ENCODE data around the gene SORBS1. TPM values are rescaled to one million over a fixed set of nuclear protein-coding genes. Genes with fewer than 3 reads are reported as not detected.

The SORBS1 gene
- total and polyA plus RNA-seq, 9 of the 15 experiments (the other 6 are each of a cell fraction or from before 2014, with no cell fraction given), result 2.0 to 13.3 (median 6.5) TPM

DNA sequence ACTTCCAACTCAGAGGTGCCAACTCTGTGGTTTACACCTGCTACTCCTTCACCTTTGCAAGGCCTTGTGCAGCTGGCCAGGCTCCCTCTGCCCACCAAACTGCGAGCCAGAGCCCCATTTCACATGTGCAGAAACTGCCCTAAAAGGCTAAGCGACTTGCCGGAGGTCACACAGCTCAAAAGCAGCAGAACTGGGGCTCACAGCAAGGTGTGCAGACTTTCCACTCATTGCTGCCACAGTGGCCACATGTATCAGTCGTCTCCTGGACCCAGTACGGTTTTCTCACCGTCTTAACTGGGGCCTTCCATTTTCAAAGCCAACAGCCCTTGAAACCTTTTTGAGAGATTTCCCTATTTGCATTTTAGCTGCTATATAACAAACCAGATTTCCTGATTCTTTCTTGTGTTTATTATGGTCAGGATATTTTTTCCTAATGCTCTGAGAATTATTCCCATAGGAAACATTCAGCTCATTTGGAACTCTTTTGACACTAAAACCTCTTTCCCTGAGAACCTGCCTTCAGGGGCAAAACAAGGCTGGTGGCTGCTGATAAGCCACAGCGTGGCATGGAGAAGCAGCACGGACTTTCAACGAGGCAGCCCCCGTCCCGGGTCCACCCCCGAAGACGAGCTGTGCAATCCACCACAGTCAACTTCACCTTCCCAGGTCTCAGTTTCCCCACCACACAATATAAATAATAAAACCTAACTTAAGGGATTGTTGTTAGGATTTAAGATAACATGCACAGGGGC, 29.9 kb downstream of the SORBS1 start (continued):
- no peak for TF ChIP-seq RBM17 (IDR thresholded peaks at IDR 0.05; ENCODE audit: borderline replicate concordance, low read depth, low read length)
- TF ChIP-seq TAL1 (IDR thresholded peaks at IDR 0.05), result peak; percentile 58
- peak; percentile 5 for TF ChIP-seq CXXC5 (CRISPR knock-in tag; IDR thresholded peaks at IDR 0.05)
- TF ChIP-seq, protein P1, sequence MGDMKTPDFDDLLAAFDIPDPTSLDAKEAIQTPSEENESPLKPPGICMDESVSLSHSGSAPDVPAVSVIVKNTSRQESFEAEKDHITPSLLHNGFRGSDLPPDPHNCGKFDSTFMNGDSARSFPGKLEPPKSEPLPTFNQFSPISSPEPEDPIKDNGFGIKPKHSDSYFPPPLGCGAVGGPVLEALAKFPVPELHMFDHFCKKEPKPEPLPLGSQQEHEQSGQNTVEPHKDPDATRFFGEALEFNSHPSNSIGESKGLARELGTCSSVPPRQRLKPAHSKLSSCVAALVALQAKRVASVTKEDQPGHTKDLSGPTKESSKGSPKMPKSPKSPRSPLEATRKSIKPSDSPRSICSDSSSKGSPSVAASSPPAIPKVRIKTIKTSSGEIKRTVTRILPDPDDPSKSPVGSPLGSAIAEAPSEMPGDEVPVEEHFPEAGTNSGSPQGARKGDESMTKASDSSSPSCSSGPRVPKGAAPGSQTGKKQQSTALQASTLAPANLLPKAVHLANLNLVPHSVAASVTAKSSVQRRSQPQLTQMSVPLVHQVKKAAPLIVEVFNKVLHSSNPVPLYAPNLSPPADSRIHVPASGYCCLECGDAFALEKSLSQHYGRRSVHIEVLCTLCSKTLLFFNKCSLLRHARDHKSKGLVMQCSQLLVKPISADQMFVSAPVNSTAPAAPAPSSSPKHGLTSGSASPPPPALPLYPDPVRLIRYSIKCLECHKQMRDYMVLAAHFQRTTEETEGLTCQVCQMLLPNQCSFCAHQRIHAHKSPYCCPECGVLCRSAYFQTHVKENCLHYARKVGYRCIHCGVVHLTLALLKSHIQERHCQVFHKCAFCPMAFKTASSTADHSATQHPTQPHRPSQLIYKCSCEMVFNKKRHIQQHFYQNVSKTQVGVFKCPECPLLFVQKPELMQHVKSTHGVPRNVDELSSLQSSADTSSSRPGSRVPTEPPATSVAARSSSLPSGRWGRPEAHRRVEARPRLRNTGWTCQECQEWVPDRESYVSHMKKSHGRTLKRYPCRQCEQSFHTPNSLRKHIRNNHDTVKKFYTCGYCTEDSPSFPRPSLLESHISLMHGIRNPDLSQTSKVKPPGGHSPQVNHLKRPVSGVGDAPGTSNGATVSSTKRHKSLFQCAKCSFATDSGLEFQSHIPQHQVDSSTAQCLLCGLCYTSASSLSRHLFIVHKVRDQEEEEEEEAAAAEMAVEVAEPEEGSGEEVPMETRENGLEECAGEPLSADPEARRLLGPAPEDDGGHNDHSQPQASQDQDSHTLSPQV (IDR thresholded peaks at IDR 0.05), result peak; percentile 51
- TF ChIP-seq CBFA2T3 (IDR thresholded peaks at IDR 0.05), result peak; percentile 61
- 0 out of 2 replicates have a peak, but pooled peaks have one; percentile 5 for TF ChIP-seq L3MBTL2 (IDR thresholded peaks at IDR 0.05)
- TF ChIP-seq MYNN (IDR thresholded peaks at IDR 0.05), result 0 out of 2 replicates have a peak, but pooled peaks have one; percentile 46
- TF ChIP-seq MYNN (CRISPR knock-in tag; IDR thresholded peaks at IDR 0.05), result no peak
- no peak for TF ChIP-seq ZNF224 (CRISPR knock-in tag; IDR thresholded peaks at IDR 0.05)
- no peak for TF ChIP-seq POLR2G (IDR thresholded peaks at IDR 0.05; ENCODE audit: low read depth, low read length)
- TF ChIP-seq GTF2A2 (tag; IDR thresholded peaks at IDR 0.05), result 0 out of 2 replicates have a peak, but pooled peaks have one; percentile 37
